HFFc6 (cell line): ENCODE data around the gene RAB37. TPM values are rescaled to one million over a fixed set of nuclear protein-coding genes. Genes with fewer than 3 reads are reported as not detected.

Experiments
- DNase-seq: peaks from one replicate; pipeline ENCODE4 v3.0.0-alpha.2; 2018
- H3K27ac Mint-ChIP-seq: 2 replicates; pipeline ENCODE4 v1.8.0; 2020; ENCODE audit warnings: mild to moderate bottlenecking, mixed read lengths
- H3K27me3 Mint-ChIP-seq: 2 replicates; pipeline ENCODE4 v1.8.0; 2021; ENCODE audit warnings: mild to moderate bottlenecking, moderate library complexity, mixed read lengths; ENCODE audit not compliant: insufficient read depth
- H3K36me3 Mint-ChIP-seq: 2 replicates; pipeline ENCODE4 v1.8.0; 2021; ENCODE audit warnings: low read depth, mixed read lengths
- H3K4me1 Mint-ChIP-seq: 2 replicates; pipeline ENCODE4 v1.8.0; 2020; ENCODE audit warnings: low read depth, mixed read lengths
- H3K4me3 Mint-ChIP-seq: 2 replicates; pipeline ENCODE4 v1.8.0; 2020; ENCODE audit warnings: mild to moderate bottlenecking, moderate library complexity, mixed read lengths
- H3K9me3 Mint-ChIP-seq: 2 replicates; pipeline ENCODE4 v1.8.0; 2020; ENCODE audit warnings: mild to moderate bottlenecking, mixed read lengths
- total RNA-seq, 6 experiments: library from RNA; stranded (reverse); fragmentation: NEBNext Ultra II Directional; extraction: Animal tissue kit (Norgen Biotek cat#: 25700); gene quantifications; 2 replicates in 1 of 6; 3 replicates in 5 of 6; pipeline ENCODE4 v1.2.3, GENCODE V29; 2021
- TF ChIP-seq, protein P1 (sequence below): fragments of 200-600 bp; sonication (generic); IDR thresholded peaks from 2 replicates; pipeline ENCODE4 v1.5.0; 2021; ENCODE audit warnings: antibody characterized with exemption, mild to moderate bottlenecking

Gene RAB37
- total RNA-seq, 6 experiments from 2014 or later = 0.11 to 0.28 (median 0.12) TPM; not detected in 3

DNA sequence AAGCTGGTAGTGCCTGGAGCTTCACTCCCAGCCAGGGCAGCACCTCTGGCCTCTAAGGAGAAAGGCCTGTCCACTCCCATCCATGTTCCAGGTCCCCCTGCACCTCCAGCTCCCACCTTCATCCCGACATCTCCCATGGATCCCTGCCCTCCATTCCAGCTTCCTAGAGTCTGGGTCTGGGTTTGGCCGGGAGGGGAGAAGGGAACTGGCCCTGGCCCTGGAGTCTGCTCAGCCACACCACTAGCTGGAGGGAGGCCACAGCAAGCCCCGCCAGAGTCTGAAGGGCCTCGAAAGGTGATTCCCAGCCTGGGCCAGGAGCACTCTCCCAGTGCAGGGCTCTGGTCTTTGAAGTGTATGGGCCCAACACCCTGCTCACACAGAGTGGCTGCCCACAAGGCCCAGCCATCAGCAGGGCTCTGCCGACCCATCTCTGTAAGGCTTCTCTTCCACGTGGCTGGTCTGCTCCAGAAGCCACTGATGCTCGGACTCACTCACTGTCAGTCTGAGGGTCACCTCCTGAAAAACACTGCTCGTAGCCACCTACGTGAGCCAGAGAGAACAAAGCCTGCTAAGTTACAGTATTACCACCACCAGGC, 34.4 kb downstream of the RAB37 start:
- peaks cover 23% of the 10 kb centered on the region for H3K36me3 Mint-ChIP-seq
- TF ChIP-seq, protein P1, sequence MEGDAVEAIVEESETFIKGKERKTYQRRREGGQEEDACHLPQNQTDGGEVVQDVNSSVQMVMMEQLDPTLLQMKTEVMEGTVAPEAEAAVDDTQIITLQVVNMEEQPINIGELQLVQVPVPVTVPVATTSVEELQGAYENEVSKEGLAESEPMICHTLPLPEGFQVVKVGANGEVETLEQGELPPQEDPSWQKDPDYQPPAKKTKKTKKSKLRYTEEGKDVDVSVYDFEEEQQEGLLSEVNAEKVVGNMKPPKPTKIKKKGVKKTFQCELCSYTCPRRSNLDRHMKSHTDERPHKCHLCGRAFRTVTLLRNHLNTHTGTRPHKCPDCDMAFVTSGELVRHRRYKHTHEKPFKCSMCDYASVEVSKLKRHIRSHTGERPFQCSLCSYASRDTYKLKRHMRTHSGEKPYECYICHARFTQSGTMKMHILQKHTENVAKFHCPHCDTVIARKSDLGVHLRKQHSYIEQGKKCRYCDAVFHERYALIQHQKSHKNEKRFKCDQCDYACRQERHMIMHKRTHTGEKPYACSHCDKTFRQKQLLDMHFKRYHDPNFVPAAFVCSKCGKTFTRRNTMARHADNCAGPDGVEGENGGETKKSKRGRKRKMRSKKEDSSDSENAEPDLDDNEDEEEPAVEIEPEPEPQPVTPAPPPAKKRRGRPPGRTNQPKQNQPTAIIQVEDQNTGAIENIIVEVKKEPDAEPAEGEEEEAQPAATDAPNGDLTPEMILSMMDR = no peak
- H3K27ac Mint-ChIP-seq = no peak overlapping the region
- no peak overlapping the region for H3K4me3 Mint-ChIP-seq
- no peak for DNase-seq
- H3K4me1 Mint-ChIP-seq = peaks cover 42% of the 10 kb centered on the region
- no peaks in the 10 kb centered on the region for H3K9me3 Mint-ChIP-seq
- H3K27me3 Mint-ChIP-seq = peaks cover 4% of the 10 kb centered on the region; the same call in 1 of the 2 replicates

GRCh38 chr17:74772053-74772452, 35.0 kb downstream of the RAB37 start:
- no peak overlapping the region for H3K27ac Mint-ChIP-seq
- peaks cover 23% of the 10 kb centered on the region for H3K36me3 Mint-ChIP-seq
- H3K4me1 Mint-ChIP-seq = peaks cover 46% of the 10 kb centered on the region

DNA sequence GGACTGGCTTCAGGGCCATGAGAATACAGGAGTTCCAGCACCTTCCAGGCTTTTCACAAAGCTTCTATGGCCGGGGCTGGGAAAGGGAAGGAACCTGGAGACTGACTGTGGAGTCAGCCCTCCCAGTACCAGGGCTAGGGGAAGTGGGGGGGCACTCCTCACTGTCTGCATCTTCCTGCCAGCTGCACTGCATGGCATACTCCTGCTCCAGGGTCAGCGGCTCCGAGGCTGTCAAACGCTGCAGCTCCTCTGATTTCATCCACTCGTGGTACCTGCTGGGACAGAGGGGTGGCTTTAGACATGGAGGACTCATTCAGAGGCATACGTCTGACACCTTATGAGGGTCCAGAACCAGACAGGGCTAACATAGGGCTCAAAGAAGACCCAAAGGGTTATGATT, 36.4 kb downstream of the RAB37 start:
- peaks cover 23% of the 10 kb centered on the region for H3K36me3 Mint-ChIP-seq
- peak overlapping the region; percentile 82 for H3K4me3 Mint-ChIP-seq
- TF ChIP-seq, protein P1 = no peak
- peaks cover 49% of the 10 kb centered on the region for H3K4me1 Mint-ChIP-seq
- H3K27me3 Mint-ChIP-seq = peaks cover 7% of the 10 kb centered on the region; the same call in 1 of the 2 replicates
- no peaks in the 10 kb centered on the region for H3K9me3 Mint-ChIP-seq
- no peak for DNase-seq
- H3K27ac Mint-ChIP-seq = peak overlapping the region; percentile 72

More at GRCh38 chr17:74772053-74772452, 35.0 kb downstream of the RAB37 start:
- Mint-ChIP-seq H3K4me3 (no peak overlapping the region), H3K9me3 (no peaks in the 10 kb centered on the region), H3K27me3 (peaks cover 4% of the 10 kb centered on the region; the same call in 1 of the 2 replicates)
- DNase-seq = no peak
- TF ChIP-seq, protein P1 = no peak

GRCh38 chr17:74773871-74774286, 36.8 kb downstream of the RAB37 start:
- Mint-ChIP-seq H3K4me3 (peak overlapping the region; percentile 82), H3K9me3 (no peaks in the 10 kb centered on the region), H3K27ac (peak overlapping the region; percentile 72), H3K4me1 (peaks cover 49% of the 10 kb centered on the region), H3K27me3 (peaks cover 7% of the 10 kb centered on the region; the same call in 1 of the 2 replicates), H3K36me3 (peaks cover 23% of the 10 kb centered on the region)
- TF ChIP-seq, protein P1 = no peak
- peak; percentile 61 for DNase-seq

DNA sequence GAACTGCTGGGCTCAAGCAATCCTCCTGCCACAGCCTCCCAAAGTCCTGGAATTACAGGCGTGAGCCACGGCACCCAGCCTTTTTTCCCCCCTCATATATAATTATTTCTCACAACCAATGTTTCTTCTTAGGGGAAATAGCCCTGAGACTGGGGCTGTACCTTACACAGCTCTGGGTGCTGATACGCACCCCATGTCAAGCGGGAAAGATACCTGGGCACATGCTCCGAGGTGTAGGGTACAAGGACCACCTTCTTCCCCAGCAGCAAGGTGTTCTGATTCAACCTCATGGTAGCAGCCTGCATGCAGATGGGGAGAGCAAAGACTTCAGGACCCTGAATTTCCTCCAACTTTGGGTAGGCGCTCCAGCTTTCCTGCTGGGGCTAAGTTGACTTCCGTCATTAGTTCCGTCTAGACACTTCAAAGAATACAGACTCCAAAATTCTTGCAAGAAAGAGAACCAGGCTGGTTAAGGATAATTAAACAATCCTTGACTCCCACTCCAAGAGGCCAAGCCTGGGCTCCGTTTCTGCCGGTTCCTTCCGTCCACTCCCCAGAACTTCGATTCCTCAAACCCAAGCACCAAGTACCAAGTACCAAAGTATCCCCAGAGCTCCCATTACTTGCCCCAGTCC, 38.5 kb downstream of the RAB37 start:
- peaks cover 7% of the 10 kb centered on the region; the same call in 1 of the 2 replicates for H3K27me3 Mint-ChIP-seq
- peaks cover 50% of the 10 kb centered on the region for H3K4me1 Mint-ChIP-seq

More for the DNA sequence above, 38.5 kb downstream of the RAB37 start:
- TF ChIP-seq, protein P1 = no peak
- H3K27ac Mint-ChIP-seq = peak overlapping the region; percentile 91
- no peaks in the 10 kb centered on the region for H3K9me3 Mint-ChIP-seq
- no peak for DNase-seq
- H3K4me3 Mint-ChIP-seq = peak overlapping the region; percentile 100
- peaks cover 23% of the 10 kb centered on the region for H3K36me3 Mint-ChIP-seq
